Endodermal cell (in vitro differentiated cells): Measurements from ENCODE around the gene NUDT8. TPM values are rescaled to one million over a fixed set of nuclear protein-coding genes. Genes with fewer than 3 reads are reported as not detected.

Experiments used
- DNase-seq: peaks from one replicate; pipeline ENCODE4 v3.0.0-alpha.2; 2017
- H3K27ac ChIP-seq: 2 replicates; pipeline ENCODE4 v1.5.1; 2013; ENCODE audit warnings: mild to moderate bottlenecking, low read depth, low read length, moderate library complexity
- H3K27me3 ChIP-seq: 2 replicates; pipeline ENCODE4 v1.6.1; 2013; ENCODE audit warnings: mild to moderate bottlenecking, low read length, moderate library complexity; ENCODE audit not compliant: insufficient read depth, control insufficient read depth, poor library complexity, severe bottlenecking
- H3K36me3 ChIP-seq: 2 replicates; pipeline ENCODE4 v1.7.0; 2013; ENCODE audit warnings: mild to moderate bottlenecking, low read length, moderate library complexity; ENCODE audit not compliant: control insufficient read depth, insufficient read depth
- H3K4me1 ChIP-seq: one replicate; pipeline ENCODE4 v1.7.0; 2013; ENCODE audit warnings: low read length; ENCODE audit not compliant: control insufficient read depth, insufficient read depth
- H3K4me3 ChIP-seq: 2 replicates; pipeline ENCODE4 v1.5.1; 2013; ENCODE audit warnings: mild to moderate bottlenecking, low read length, moderate library complexity
- H3K9ac ChIP-seq: 2 replicates; pipeline ENCODE4 v1.6.1; 2013; ENCODE audit warnings: mild to moderate bottlenecking, low read length, moderate library complexity; ENCODE audit not compliant: poor library complexity, severe bottlenecking; ENCODE audit errors: extremely low read depth
- H3K9me3 ChIP-seq: 2 replicates; pipeline ENCODE4 v1.6.1; 2013; ENCODE audit warnings: mild to moderate bottlenecking, low read length, moderate library complexity; ENCODE audit not compliant: control insufficient read depth
- H3K27ac Mint-ChIP-seq: 2 replicates; pipeline ENCODE4 v1.8.0; 2020; ENCODE audit warnings: mixed read lengths
- H3K27me3 Mint-ChIP-seq: 2 replicates; pipeline ENCODE4 v1.8.0; 2021; ENCODE audit warnings: mild to moderate bottlenecking, mixed read lengths; ENCODE audit not compliant: insufficient read depth
- H3K36me3 Mint-ChIP-seq: 2 replicates; pipeline ENCODE4 v1.8.0; 2020; ENCODE audit warnings: low read depth, mixed read lengths
- H3K4me1 Mint-ChIP-seq: 2 replicates; pipeline ENCODE4 v1.8.0; 2020; ENCODE audit warnings: mixed read lengths
- H3K4me3 Mint-ChIP-seq: 2 replicates; pipeline ENCODE4 v1.8.0; 2020; ENCODE audit warnings: mild to moderate bottlenecking, moderate library complexity, mixed read lengths
- H3K9me3 Mint-ChIP-seq: 2 replicates; pipeline ENCODE4 v1.8.0; 2020; ENCODE audit warnings: mild to moderate bottlenecking, mixed read lengths
- CTCF ChIP-seq: fragments of 200-600 bp; sonication (generic); conservative IDR thresholded peaks from 2 replicates; pipeline ENCODE4 v1.5.0; 2021; ENCODE audit warnings: antibody characterized with exemption, mild to moderate bottlenecking
- WGBS, 2 experiments: methylation state at CpG; one replicate each; pipeline versions ENCODE4 v1.1.5 to v1.1.7; 2013; ENCODE audit warnings: missing lambda C conversion rate in 2 of 2, mixed read lengths in 1 of 2; ENCODE audit not compliant: insufficient coverage in 1 of 2, insufficient read length in 1 of 2; 5-methylcytosine and 5-hydroxymethylcytosine counted together
- total RNA-seq, 2 donors: library from RNA; stranded (reverse); fragmentation: NEBNext Ultra II Directional in 1 of 2; extraction: Animal tissue kit (Norgen Biotek cat#: 25700) in 1 of 2; gene quantifications; 2 replicates in 1 of 2; 3 replicates in 1 of 2; pipeline ENCODE4 v1.2.1, GENCODE V29; 2021

NUDT8 gene
- total RNA-seq, 2 donors from 2014 or later: 9.5 to 13.1 TPM

- Mint-ChIP-seq H3K27ac (no peak overlapping the region), H3K36me3 (no peaks in the 10 kb centered on the region), H3K4me3 (no peak overlapping the region), H3K9me3 (peaks cover 32% of the 10 kb centered on the region), H3K4me1 (no peaks in the 10 kb centered on the region), H3K27me3 (no peaks in the 10 kb centered on the region)
- H3K27me3 ChIP-seq: no peaks in the 10 kb centered on the region
- no peak for TF ChIP-seq CTCF
- no peaks in the 10 kb centered on the region for H3K4me1 ChIP-seq
- no peak for DNase-seq
- no peak overlapping the region for H3K27ac ChIP-seq
- no peak overlapping the region for H3K9ac ChIP-seq
- H3K9me3 ChIP-seq: peaks cover 20% of the 10 kb centered on the region
- WGBS, 2 experiments: 100% methylated on average over 1 of the region's 1 CpG; no CpG with 5 or more reads in 1 of the 2 experiments
- no peak overlapping the region for H3K4me3 ChIP-seq
- no peaks in the 10 kb centered on the region for H3K36me3 ChIP-seq
Measured at GRCh38 chr11:67596753-67597300, 32.9 kb downstream of the NUDT8 start.

GRCh38 chr11:67594480-67594879 lies 35.3 kb downstream of the NUDT8 start:
- H3K4me1 Mint-ChIP-seq: no peaks in the 10 kb centered on the region
- H3K9me3 ChIP-seq: peaks cover 20% of the 10 kb centered on the region
- no peak overlapping the region for H3K27ac ChIP-seq
- H3K36me3 Mint-ChIP-seq: peaks cover 3% of the 10 kb centered on the region
- no peak overlapping the region for H3K27ac Mint-ChIP-seq
- no peak for DNase-seq
- H3K27me3 ChIP-seq: no peaks in the 10 kb centered on the region
- no peak overlapping the region for H3K4me3 ChIP-seq
- 90 to 100% methylated on average over 2 of the region's 3 CpGs for WGBS, 2 experiments
- H3K4me3 Mint-ChIP-seq: no peak overlapping the region
- TF ChIP-seq CTCF: no peak
- no peaks in the 10 kb centered on the region for H3K4me1 ChIP-seq
- no peak overlapping the region for H3K9ac ChIP-seq
- H3K36me3 ChIP-seq: no peaks in the 10 kb centered on the region
- H3K9me3 Mint-ChIP-seq: peaks cover 22% of the 10 kb centered on the region
- H3K27me3 Mint-ChIP-seq: no peaks in the 10 kb centered on the region

GRCh38 chr11:67593565-67593905 lies 36.2 kb downstream of the NUDT8 start:
- H3K27ac Mint-ChIP-seq: no peak overlapping the region
- H3K36me3 Mint-ChIP-seq: peaks cover 10% of the 10 kb centered on the region
- Histone ChIP-seq H3K27ac (no peak overlapping the region), H3K9ac (no peak overlapping the region), H3K4me3 (no peak overlapping the region), H3K4me1 (no peaks in the 10 kb centered on the region), H3K36me3 (no peaks in the 10 kb centered on the region), H3K27me3 (no peaks in the 10 kb centered on the region), H3K9me3 (peaks cover 13% of the 10 kb centered on the region)
- DNase-seq: peak; percentile 45
- no peaks in the 10 kb centered on the region for H3K27me3 Mint-ChIP-seq
- H3K4me3 Mint-ChIP-seq: no peak overlapping the region
- H3K9me3 Mint-ChIP-seq: peaks cover 20% of the 10 kb centered on the region
- no peaks in the 10 kb centered on the region for H3K4me1 Mint-ChIP-seq
- TF ChIP-seq CTCF: no peak
- 85 to 93% methylated on average over 3 of the region's 3 CpGs for WGBS, 2 experiments
